Esophagus muscularis mucosa (tissue), 4 donors: ENCODE measurements around the gene EPHA6. TPM values are rescaled to one million over a fixed set of nuclear protein-coding genes. Genes with fewer than 3 reads are reported as not detected.

Experiments
- DNase-seq: peaks from one replicate; pipeline ENCODE4 v3.0.0-alpha.2; 2017; ENCODE audit errors: extremely low spot score
- H3K27ac ChIP-seq, 4 donors: fragments of 200-600 bp; sonication (generic); replicated peaks in 1 of 4; 1 replicate in 3 of 4; 2 replicates in 1 of 4; pipeline ENCODE4 v1.5.1; 2016 to 2019; ENCODE audit warnings: mild to moderate bottlenecking in 1 of 4
- H3K27me3 ChIP-seq, 4 donors: fragments of 200-600 bp; sonication (generic); one replicate each; pipeline versions ENCODE4 v1.5.1 to v1.6.0; 2016 to 2019
- H3K36me3 ChIP-seq, 4 donors: fragments of 200-600 bp; sonication (generic); one replicate each; pipeline ENCODE4 v1.5.1; 2016 to 2019
- H3K4me1 ChIP-seq, 4 donors: fragments of 200-600 bp; sonication (generic); one replicate each; pipeline ENCODE4 v1.5.1; 2016 to 2019
- H3K4me3 ChIP-seq, 4 donors: fragments of 200-600 bp; sonication (generic); 1 replicate in 2 of 4; 2 replicates in 2 of 4; pipeline ENCODE4 v1.5.1; 2016 to 2019; ENCODE audit warnings: mild to moderate bottlenecking in 4 of 4, moderate library complexity in 1 of 4
- H3K9me3 ChIP-seq, 4 donors: fragments of 200-600 bp; sonication (generic); 1 replicate in 3 of 4; 2 replicates in 1 of 4; pipeline ENCODE4 v1.5.1; 2016 to 2019
- CTCF ChIP-seq, 3 experiments: fragments of 200-600 bp in 2 of 3; fragments of 450-650 bp in 1 of 3; sonication (generic) in 2 of 3; IDR thresholded peaks; one replicate each; pipeline ENCODE4 v1.5.1; 2017 to 2019; ENCODE audit warnings: antibody characterized with exemption in 3 of 3, mild to moderate bottlenecking in 2 of 3, moderate library complexity in 1 of 3
- EP300 ChIP-seq: sonication (generic); formaldehyde crosslinking; IDR thresholded peaks from one replicate; pipeline ENCODE4 v1.6.1; 2017; ENCODE audit warnings: antibody characterized with exemption
- POLR2A ChIP-seq: fragments of 450-650 bp; IDR thresholded peaks from one replicate; pipeline ENCODE4 v1.6.1; 2017; ENCODE audit warnings: antibody characterized with exemption, moderate library complexity, mild to moderate bottlenecking, low read depth
- POLR2AphosphoS5 ChIP-seq, 2 donors: sonication (generic); formaldehyde crosslinking; IDR thresholded peaks; one replicate each; pipeline ENCODE4 v1.6.1; 2017; ENCODE audit warnings: antibody characterized with exemption in 2 of 2
- WGBS: methylation state at CpG from one replicate; pipeline ENCODE4 v1.1.5; 2018; 5-methylcytosine and 5-hydroxymethylcytosine counted together
- intact Hi-C: fragments of 100-400 bp; cut with DNase I; formaldehyde crosslinking; loops from one replicate; pipeline ENCODE4 v1.15.1; 2023
- total RNA-seq, 4 donors: library from RNA; depleted of rRNA; stranded (reverse); fragments of >200 nt; gene quantifications; one replicate each; pipeline versions ENCODE4 v1.1.0 to v1.2.1, GENCODE V29; 2016

Gene EPHA6
- total RNA-seq, 4 donors from 2014 or later = 1.8 to 8.3 (median 4.2) TPM

- H3K4me1 ChIP-seq = no peaks in the 10 kb centered on the region
- H3K36me3 ChIP-seq = no peaks in the 10 kb centered on the region
These were observed 877.0 kb downstream of the EPHA6 start for GRCh38 chr3:97691354-97691753.

GRCh38 chr3:97692389-97692788 lies 878.0 kb downstream of the EPHA6 start:
- Histone ChIP-seq H3K36me3 (no peaks in the 10 kb centered on the region), H3K27ac (no peak overlapping the region), H3K4me3 (no peak overlapping the region), H3K4me1 (no peaks in the 10 kb centered on the region), H3K9me3 (no peaks in the 10 kb centered on the region), H3K27me3 (no peaks in the 10 kb centered on the region)
- TF ChIP-seq CTCF (IDR thresholded peaks at IDR 0.05) (no peak), POLR2AphosphoS5 (IDR thresholded peaks at IDR 0.05) (no peak), POLR2A (no peak), EP300 (no peak)
- WGBS = 93% methylated on average over 5 of the region's 5 CpGs
- intact Hi-C loops = no loop called here
- no peak for DNase-seq

More at GRCh38 chr3:97691354-97691753, 877.0 kb downstream of the EPHA6 start:
- TF ChIP-seq POLR2A (no peak), POLR2AphosphoS5 (IDR thresholded peaks at IDR 0.05) (no peak), CTCF (IDR thresholded peaks at IDR 0.05) (no peak), EP300 (no peak)
- 90% methylated on average over 1 of the region's 1 CpG for WGBS
- Histone ChIP-seq H3K4me3 (no peak overlapping the region), H3K27me3 (no peaks in the 10 kb centered on the region), H3K27ac (no peak overlapping the region), H3K9me3 (no peaks in the 10 kb centered on the region)
- DNase-seq = no peak
- intact Hi-C loops = no loop called here

GRCh38 chr3:97692831-97693230 lies 878.4 kb downstream of the EPHA6 start:
- Histone ChIP-seq H3K4me1 (no peaks in the 10 kb centered on the region), H3K27me3 (no peaks in the 10 kb centered on the region), H3K27ac (no peak overlapping the region), H3K9me3 (no peaks in the 10 kb centered on the region), H3K36me3 (no peaks in the 10 kb centered on the region), H3K4me3 (no peak overlapping the region)
- no peak for DNase-seq
- intact Hi-C loops = no loop called here
- TF ChIP-seq CTCF (IDR thresholded peaks at IDR 0.05) = no peak
- TF ChIP-seq EP300 = no peak
- no peak for TF ChIP-seq POLR2A
- no peak for TF ChIP-seq POLR2AphosphoS5 (IDR thresholded peaks at IDR 0.05)
- whole genome bisulfite sequencing = 97% methylated on average over 2 of the region's 2 CpGs

GRCh38 chr3:97694876-97695275 lies 880.5 kb downstream of the EPHA6 start:
- Histone ChIP-seq H3K36me3 (no peaks in the 10 kb centered on the region), H3K4me3 (no peak overlapping the region), H3K27me3 (no peaks in the 10 kb centered on the region), H3K27ac (no peak overlapping the region), H3K4me1 (no peaks in the 10 kb centered on the region), H3K9me3 (no peaks in the 10 kb centered on the region)
- no peak for DNase-seq
- TF ChIP-seq EP300 = no peak
- no peak for TF ChIP-seq POLR2A
- no peak for TF ChIP-seq POLR2AphosphoS5 (IDR thresholded peaks at IDR 0.05)
- TF ChIP-seq CTCF (IDR thresholded peaks at IDR 0.05) = no peak
- intact Hi-C loops = no loop called here
- 84% methylated on average over 1 of the region's 1 CpG for WGBS

GRCh38 chr3:97698691-97699090 lies 884.3 kb downstream of the EPHA6 start:
- Histone ChIP-seq H3K27ac (no peak overlapping the region), H3K36me3 (no peaks in the 10 kb centered on the region), H3K4me1 (no peaks in the 10 kb centered on the region), H3K27me3 (no peaks in the 10 kb centered on the region), H3K9me3 (no peaks in the 10 kb centered on the region), H3K4me3 (no peak overlapping the region)
- 54% methylated on average over 5 of the region's 5 CpGs for WGBS
- intact Hi-C loops = no loop called here
- TF ChIP-seq POLR2AphosphoS5 (IDR thresholded peaks at IDR 0.05) (no peak), POLR2A (no peak)
- no peak for DNase-seq
